Left ventricle myocardium inferior (tissue), 1 donor: Measurements from ENCODE around the gene NSL1. TPM values are rescaled to one million over a fixed set of nuclear protein-coding genes. Genes with fewer than 3 reads are reported as not detected.
"Not testable (repeated sequence)": the region's sequence is repeated elsewhere in the genome, so short reads cannot be mapped to it uniquely, and the experiment has no call there.

Source experiments
- DNase-seq: peaks from one replicate; pipeline ENCODE4 v3.0.0-alpha.2; 2020
- H3K27ac ChIP-seq: fragments of 200-600 bp; replicated peaks from 2 replicates; pipeline ENCODE4 v1.8.0; 2021
- H3K27me3 ChIP-seq: fragments of 200-600 bp; 2 replicates; pipeline ENCODE4 v1.8.0; 2021; ENCODE audit warnings: low read depth
- H3K36me3 ChIP-seq: fragments of 200-600 bp; 2 replicates; pipeline ENCODE4 v1.8.0; 2021
- H3K4me1 ChIP-seq: fragments of 200-600 bp; 2 replicates; pipeline ENCODE4 v1.8.0; 2021
- H3K4me3 ChIP-seq: fragments of 200-600 bp; 2 replicates; pipeline ENCODE4 v1.8.0; 2021; ENCODE audit warnings: mild to moderate bottlenecking, moderate library complexity
- H3K9me3 ChIP-seq: fragments of 200-600 bp; replicated peaks from 2 replicates; pipeline ENCODE4 v1.8.0; 2021
- intact Hi-C: fragments of 100-400 bp; cut with micrococcal nuclease; formaldehyde crosslinking; loops from one replicate; pipeline ENCODE4 v1.11.0; 2022
- total RNA-seq: library from RNA; stranded (reverse); fragmentation: NEBNext Ultra II Directional; extraction: Animal tissue kit (Norgen Biotek cat#: 25700); gene quantifications from one replicate; pipeline ENCODE4 v1.2.1, GENCODE V29; 2021
- TF ChIP-seq, protein P1 (sequence below): fragments of 200-600 bp; IDR thresholded peaks from 2 replicates; pipeline ENCODE4 v1.8.0; 2021; ENCODE audit warnings: antibody characterized with exemption, mild to moderate bottlenecking, borderline replicate concordance
- donor health status: DM: no; HTN: yes; CAD: no; lungs with severe emphysema.

The NSL1 gene
- total RNA-seq, 1 donor from 2014 or later: 29.0 TPM

DNA sequence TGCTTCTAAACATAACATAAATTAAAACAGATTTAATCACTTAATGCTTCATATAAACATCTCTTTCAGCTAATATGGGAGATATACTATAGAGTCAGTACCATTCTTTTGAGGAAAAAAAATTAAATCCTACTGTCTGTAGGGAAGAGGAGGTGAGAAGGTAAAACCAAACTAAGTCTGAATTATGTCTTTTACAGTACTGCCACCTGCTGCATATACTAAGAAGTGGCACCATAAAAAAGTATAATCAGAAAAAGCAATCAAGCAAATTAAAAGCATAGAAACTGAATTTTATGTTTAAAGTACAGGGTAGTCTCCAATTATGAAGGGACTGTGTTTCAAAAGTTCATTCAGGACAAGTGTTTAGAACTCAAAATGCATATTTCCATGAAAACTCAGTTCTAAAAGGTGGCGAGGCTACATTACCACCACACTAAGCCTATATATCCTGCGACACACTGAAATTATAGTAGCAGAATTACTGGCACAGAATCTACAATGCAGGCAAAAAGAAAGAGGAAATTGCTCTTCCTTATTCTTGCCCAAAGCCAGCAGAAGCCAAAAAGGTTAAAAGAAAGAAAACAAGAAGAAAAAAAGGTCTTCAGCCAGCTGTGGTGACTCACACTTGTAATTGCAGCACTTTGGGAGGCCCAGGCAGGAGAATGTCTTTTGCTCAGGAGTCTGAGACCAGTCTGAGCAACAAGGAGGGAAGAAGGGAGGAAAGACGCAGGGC is 9.0 kb downstream of the NSL1 start:
- H3K27me3 ChIP-seq: no peaks in the 10 kb centered on the region
- H3K4me1 ChIP-seq: no peaks in the 10 kb centered on the region
- TF ChIP-seq, protein P1, sequence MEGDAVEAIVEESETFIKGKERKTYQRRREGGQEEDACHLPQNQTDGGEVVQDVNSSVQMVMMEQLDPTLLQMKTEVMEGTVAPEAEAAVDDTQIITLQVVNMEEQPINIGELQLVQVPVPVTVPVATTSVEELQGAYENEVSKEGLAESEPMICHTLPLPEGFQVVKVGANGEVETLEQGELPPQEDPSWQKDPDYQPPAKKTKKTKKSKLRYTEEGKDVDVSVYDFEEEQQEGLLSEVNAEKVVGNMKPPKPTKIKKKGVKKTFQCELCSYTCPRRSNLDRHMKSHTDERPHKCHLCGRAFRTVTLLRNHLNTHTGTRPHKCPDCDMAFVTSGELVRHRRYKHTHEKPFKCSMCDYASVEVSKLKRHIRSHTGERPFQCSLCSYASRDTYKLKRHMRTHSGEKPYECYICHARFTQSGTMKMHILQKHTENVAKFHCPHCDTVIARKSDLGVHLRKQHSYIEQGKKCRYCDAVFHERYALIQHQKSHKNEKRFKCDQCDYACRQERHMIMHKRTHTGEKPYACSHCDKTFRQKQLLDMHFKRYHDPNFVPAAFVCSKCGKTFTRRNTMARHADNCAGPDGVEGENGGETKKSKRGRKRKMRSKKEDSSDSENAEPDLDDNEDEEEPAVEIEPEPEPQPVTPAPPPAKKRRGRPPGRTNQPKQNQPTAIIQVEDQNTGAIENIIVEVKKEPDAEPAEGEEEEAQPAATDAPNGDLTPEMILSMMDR: peak; percentile 69
- H3K27ac ChIP-seq: no peak overlapping the region
- H3K36me3 ChIP-seq: peaks cover 54% of the 10 kb centered on the region
- no peaks in the 10 kb centered on the region for H3K9me3 ChIP-seq
- DNase-seq: no peak
- intact Hi-C loops: loop anchor here (5.0 kb wide), 1 partner anchor 115 kb away; no protein-coding TSS in a partner anchor
- no peak overlapping the region for H3K4me3 ChIP-seq

DNA sequence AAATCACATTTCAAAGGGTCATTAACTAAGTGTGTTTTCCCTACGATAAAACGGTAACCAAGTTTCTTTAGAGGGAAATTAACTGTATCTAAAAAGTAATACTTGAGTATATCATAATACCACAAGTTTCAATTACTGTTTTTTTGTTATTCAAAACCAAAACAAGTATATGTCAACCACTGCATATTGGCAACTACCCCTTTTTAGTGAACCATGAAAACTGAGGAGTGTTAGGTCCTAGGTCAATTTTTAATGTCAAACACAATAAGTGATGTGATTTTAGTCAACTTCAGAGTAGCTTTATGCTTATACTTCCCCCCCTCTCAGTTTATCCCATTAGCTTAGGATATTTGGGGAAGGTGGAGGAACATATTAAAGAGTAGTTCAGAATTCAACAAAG is 10.4 kb downstream of the NSL1 start:
- H3K36me3 ChIP-seq: peaks cover 45% of the 10 kb centered on the region
- no peaks in the 10 kb centered on the region for H3K4me1 ChIP-seq
- intact Hi-C loops: loop anchor here (5.0 kb wide), 1 partner anchor 114 kb away; no protein-coding TSS in a partner anchor
- H3K9me3 ChIP-seq: no peaks in the 10 kb centered on the region
- no peak overlapping the region for H3K27ac ChIP-seq
- TF ChIP-seq, protein P1: no peak
- no peak overlapping the region for H3K4me3 ChIP-seq
- DNase-seq: no peak
- H3K27me3 ChIP-seq: no peaks in the 10 kb centered on the region

DNA sequence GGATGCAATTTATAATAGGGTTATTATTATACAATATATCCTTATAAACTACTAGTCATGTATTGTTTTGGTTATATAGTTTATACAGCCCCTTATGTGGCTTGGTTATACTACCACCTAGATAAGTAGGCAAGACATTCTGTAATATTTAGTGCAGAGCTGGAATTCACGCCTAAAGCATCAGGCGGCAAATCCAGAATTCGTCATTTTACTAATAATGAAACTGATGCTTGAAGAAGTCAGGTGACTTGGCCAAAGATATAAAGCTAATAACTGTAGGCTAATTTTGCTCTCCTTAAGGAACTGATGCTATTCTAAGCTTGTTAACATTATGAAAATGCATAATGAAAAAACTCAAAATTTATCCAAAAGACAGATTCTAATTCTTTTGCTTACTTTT is 10.8 kb downstream of the NSL1 start:
- TF ChIP-seq, protein P1: no peak

DNA sequence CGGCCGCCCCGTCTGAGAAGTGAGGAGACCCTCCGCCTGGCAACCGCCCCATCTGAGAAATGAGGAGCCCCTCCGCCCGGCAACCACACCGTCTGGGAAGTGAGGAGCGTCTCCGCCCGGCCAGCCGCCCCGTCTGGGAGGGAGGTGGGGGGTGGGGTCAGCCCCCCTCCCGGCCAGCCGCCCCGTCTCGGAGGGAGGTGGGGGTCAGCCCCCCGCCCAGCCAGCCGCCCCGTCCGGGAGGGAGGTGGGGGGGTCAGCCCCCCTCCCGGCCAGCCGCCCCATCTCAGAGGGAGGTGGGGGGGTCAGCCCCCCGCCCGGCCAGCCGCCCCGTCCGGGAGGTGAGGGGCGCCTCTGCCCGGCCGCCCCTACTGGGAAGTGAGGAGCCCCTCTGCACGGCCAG is 12.5 kb downstream of the NSL1 start:
- H3K27ac ChIP-seq, intact Hi-C loops, DNase-seq, H3K4me1 ChIP-seq, H3K4me3 ChIP-seq, H3K9me3 ChIP-seq, H3K27me3 ChIP-seq: not testable (repeated sequence)
- peaks cover 31% of the 10 kb centered on the region for H3K36me3 ChIP-seq

More for the DNA sequence above, 10.8 kb downstream of the NSL1 start:
- Histone ChIP-seq H3K4me1 (no peaks in the 10 kb centered on the region), H3K9me3 (no peaks in the 10 kb centered on the region), H3K27ac (no peak overlapping the region), H3K36me3 (peaks cover 41% of the 10 kb centered on the region), H3K27me3 (no peaks in the 10 kb centered on the region), H3K4me3 (no peak overlapping the region)
- no peak for DNase-seq
- intact Hi-C loops: loop anchor here (5.0 kb wide), 1 partner anchor 113 kb away; no protein-coding TSS in a partner anchor

DNA sequence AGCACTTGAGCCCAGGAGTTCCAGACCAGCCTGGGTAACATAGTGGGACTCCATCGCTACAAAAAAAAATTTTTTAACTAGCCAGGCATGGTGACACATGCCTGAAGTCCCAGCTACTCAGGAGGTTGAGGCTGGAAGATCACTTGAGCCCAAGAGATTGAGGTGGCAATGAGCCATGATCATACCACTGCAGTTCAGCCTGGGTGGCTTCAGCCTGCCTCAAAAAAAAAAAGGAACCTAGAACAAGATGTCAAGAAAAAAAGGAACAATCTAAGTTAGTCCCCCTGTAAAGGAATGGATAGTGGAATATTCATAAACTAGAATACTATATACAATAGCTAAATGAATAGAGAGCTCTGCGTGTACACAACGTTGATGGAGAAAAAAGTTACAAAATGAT is 14.4 kb downstream of the NSL1 start:
- DNase-seq: no peak

DNA sequence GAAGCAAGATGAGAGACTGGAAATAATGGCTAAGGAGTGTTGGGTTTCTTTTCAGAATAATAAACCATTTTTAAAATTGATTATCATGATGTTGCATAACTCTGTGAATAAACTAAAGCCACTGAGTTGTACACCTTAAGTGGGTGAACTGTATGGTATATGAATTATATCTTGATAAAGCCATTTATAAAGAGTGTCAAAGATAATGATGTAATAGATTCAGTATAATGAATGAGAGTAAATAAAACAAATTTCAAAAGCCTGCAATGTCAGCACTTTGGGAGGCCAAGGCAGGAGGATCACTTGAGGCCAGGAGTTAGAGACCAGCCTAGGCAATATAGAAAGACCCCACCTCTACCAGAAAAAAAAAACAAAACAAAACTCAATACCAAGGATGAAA is 16.3 kb downstream of the NSL1 start:
- H3K27me3 ChIP-seq: no peaks in the 10 kb centered on the region
- TF ChIP-seq, protein P1: no peak
- no peak overlapping the region for H3K4me3 ChIP-seq
- intact Hi-C loops: no loop called here
- H3K27ac ChIP-seq: no peak overlapping the region
- no peaks in the 10 kb centered on the region for H3K4me1 ChIP-seq
- peaks cover 11% of the 10 kb centered on the region for H3K9me3 ChIP-seq
- DNase-seq: no peak
- H3K36me3 ChIP-seq: peaks cover 25% of the 10 kb centered on the region

More for the DNA sequence above, 14.4 kb downstream of the NSL1 start:
- Histone ChIP-seq H3K27me3 (no peaks in the 10 kb centered on the region), H3K27ac (no peak overlapping the region), H3K4me1 (no peaks in the 10 kb centered on the region), H3K9me3 (no peaks in the 10 kb centered on the region), H3K4me3 (no peak overlapping the region), H3K36me3 (peaks cover 24% of the 10 kb centered on the region)
- intact Hi-C loops: no loop called here
- TF ChIP-seq, protein P1: no peak
